ENCODE results near the gene OR52K1.
"Not testable (repeated sequence)": the region's sequence is repeated elsewhere in the genome, so short reads cannot be mapped to it uniquely, and the experiment has no call there.

Gene OR52K1

GRCh38 chr11:4527926-4528325, 45.5 kb downstream of the OR52K1 start:
- Histone ChIP-seq H3K4me2 (ENCODE audit: low read length) (no peak overlapping the region), H3K4me3 (ENCODE audit: low read length) (no peak overlapping the region), H3K9ac (ENCODE audit: low read depth, low read length) (no peak overlapping the region), H3K9me3 (replicated peaks; ENCODE audit: low read length) (no peaks in the 10 kb centered on the region), H3K27me3 (ENCODE audit: control insufficient read depth, insufficient read depth, low read length) (no peaks in the 10 kb centered on the region), H3K4me1 (ENCODE audit: control insufficient read depth, insufficient read depth, low read length) (no peaks in the 10 kb centered on the region), H3K36me3 (ENCODE audit: insufficient read depth, low read length) (no peaks in the 10 kb centered on the region)

- H3K9me3 ChIP-seq (replicated peaks; ENCODE audit: low read length); H3K4me1 ChIP-seq (ENCODE audit: control insufficient read depth, insufficient read depth, low read length); H3K27me3 ChIP-seq (ENCODE audit: control insufficient read depth, insufficient read depth, low read length); H3K36me3 ChIP-seq (ENCODE audit: insufficient read depth, low read length); H3K4me3 ChIP-seq (ENCODE audit: low read length); H3K4me2 ChIP-seq (ENCODE audit: low read length); H3K9ac ChIP-seq (ENCODE audit: low read depth, low read length): not testable (repeated sequence)
Measured at GRCh38 chr11:4531686-4532085, 49.2 kb downstream of the OR52K1 start.

- H3K4me3 ChIP-seq (ENCODE audit: low read length) = no peak overlapping the region
Measured at GRCh38 chr11:4539603-4540219, 57.3 kb downstream of the OR52K1 start.

GRCh38 chr11:4541071-4541470, 58.6 kb downstream of the OR52K1 start:
- Histone ChIP-seq H3K4me2 (ENCODE audit: low read length) (no peak overlapping the region), H3K27me3 (ENCODE audit: control insufficient read depth, insufficient read depth, low read length) (peaks cover 3% of the 10 kb centered on the region), H3K9ac (ENCODE audit: low read depth, low read length) (no peak overlapping the region), H3K36me3 (ENCODE audit: insufficient read depth, low read length) (no peaks in the 10 kb centered on the region), H3K4me3 (ENCODE audit: low read length) (no peak overlapping the region), H3K4me1 (ENCODE audit: control insufficient read depth, insufficient read depth, low read length) (no peaks in the 10 kb centered on the region), H3K9me3 (replicated peaks; ENCODE audit: low read length) (no peaks in the 10 kb centered on the region)

More at GRCh38 chr11:4539603-4540219, 57.3 kb downstream of the OR52K1 start:
- Histone ChIP-seq H3K4me2 (ENCODE audit: low read length) (no peak overlapping the region), H3K9ac (ENCODE audit: low read depth, low read length) (no peak overlapping the region), H3K4me1 (ENCODE audit: control insufficient read depth, insufficient read depth, low read length) (no peaks in the 10 kb centered on the region), H3K9me3 (replicated peaks; ENCODE audit: low read length) (no peaks in the 10 kb centered on the region), H3K27me3 (ENCODE audit: control insufficient read depth, insufficient read depth, low read length) (peaks cover 3% of the 10 kb centered on the region), H3K36me3 (ENCODE audit: insufficient read depth, low read length) (no peaks in the 10 kb centered on the region)
